NCI-H526 treated with DMSO at 0.1 percent for 48 hours (cell line): ENCODE data around the gene MAN1A2.

Experiments
- DNase-seq: peaks from one replicate; lab custom pipeline; 2025; lab: John Stamatoyannopoulos, UW

Gene MAN1A2

GRCh38 chr1:117576236-117576635 is 209.0 kb downstream of the MAN1A2 start:
- no peak for DNase-seq

- DNase-seq, result no peak
Observed at GRCh38 chr1:117577191-117577885, 210.1 kb downstream of the MAN1A2 start.

DNA sequence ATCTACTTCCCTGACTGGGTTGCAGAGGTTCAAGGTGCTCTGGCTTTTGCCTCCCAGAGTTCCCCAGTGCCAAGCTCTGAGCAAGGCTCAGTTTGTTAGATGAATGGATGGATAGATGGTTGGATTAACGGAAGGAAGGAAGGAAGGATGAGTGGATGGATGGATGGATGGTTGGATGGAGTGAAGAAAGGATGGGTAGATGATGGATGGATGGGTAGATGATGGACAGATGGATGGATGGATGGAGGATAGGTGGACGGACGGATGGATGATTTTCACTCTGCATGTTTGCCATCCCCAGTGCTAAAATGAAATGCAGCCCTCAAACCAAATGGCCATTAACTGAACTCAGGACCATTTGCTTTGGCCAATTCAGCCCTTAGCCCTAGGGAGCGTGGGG is 211.2 kb downstream of the MAN1A2 start:
- no peak for DNase-seq
